ENCODE measurements around the gene CCDC141.
"Not testable (repeated sequence)": the region's sequence is repeated elsewhere in the genome, so short reads cannot be mapped to it uniquely, and the experiment has no call there.

Gene CCDC141, protein sequence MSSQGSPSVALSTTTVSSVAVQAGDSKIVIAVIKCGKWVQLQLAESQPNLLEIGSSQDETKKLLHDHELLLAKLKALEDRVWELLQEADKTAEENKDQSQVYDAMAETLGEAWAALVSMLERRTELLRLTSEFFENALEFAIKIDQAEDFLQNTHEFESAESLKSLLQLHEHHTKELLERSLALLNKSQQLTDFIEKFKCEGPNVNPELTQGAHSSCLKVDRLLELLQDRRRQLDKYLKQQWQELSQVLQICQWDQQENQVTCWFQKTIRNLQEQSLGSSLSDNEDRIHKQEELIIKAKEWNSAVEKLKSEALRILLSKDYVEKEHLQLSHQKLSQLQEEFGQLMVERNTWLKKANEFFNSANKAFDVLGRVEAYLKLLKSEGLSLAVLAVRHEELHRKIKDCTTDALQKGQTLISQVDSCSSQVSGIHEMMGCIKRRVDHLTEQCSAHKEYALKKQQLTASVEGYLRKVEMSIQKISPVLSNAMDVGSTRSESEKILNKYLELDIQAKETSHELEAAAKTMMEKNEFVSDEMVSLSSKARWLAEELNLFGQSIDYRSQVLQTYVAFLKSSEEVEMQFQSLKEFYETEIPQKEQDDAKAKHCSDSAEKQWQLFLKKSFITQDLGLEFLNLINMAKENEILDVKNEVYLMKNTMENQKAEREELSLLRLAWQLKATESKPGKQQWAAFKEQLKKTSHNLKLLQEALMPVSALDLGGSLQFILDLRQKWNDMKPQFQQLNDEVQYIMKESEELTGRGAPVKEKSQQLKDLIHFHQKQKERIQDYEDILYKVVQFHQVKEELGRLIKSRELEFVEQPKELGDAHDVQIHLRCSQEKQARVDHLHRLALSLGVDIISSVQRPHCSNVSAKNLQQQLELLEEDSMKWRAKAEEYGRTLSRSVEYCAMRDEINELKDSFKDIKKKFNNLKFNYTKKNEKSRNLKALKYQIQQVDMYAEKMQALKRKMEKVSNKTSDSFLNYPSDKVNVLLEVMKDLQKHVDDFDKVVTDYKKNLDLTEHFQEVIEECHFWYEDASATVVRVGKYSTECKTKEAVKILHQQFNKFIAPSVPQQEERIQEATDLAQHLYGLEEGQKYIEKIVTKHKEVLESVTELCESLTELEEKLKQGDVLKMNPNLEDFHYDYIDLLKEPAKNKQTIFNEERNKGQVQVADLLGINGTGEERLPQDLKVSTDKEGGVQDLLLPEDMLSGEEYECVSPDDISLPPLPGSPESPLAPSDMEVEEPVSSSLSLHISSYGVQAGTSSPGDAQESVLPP (N-terminal part only)
- total RNA-seq: 0.56 to 46.3 (median 6.9) reads per million in 3 experiments

DNA sequence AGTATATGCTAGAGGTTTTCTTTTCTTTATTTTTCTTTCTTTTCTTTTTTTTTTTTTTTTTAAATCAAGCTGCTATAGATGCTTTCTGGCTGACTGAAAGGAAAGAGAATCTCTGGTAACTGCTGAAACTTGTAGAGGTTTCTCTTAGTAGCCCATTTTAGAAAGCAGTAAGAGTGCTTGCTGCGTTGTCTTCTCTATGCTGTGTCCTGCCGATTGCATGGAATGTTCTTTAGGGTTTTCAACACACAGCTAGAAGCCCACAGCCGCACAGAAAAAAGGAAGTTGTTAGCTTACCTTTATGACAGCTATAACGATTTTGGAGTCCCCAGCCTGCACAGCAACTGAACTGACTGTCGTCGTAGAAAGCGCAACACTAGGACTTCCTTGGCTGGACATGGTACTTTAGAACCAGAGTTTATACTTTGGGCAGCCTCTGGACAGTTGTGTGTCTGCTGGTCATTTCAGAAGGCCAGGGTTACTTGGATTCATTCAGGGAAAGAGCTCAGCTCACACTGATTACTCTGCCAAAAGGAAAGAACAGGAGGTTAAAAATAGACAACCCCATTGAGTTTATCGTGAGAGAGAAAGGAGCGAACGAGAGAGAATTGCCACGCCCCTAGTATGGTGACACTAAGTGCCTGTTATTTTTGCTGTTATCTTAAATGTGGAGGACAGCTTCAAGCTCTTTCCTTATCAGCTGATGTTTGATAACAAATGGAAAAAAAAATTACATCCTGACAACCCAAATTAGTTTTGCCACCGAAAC, at the start of gene CCDC141:
CCDC141 (minus strand) TSS at position 592 of the 766 bp plus-strand sequence; CDS start at position 396, 196 bp downstream.
- DNase-seq: no peak

DNA sequence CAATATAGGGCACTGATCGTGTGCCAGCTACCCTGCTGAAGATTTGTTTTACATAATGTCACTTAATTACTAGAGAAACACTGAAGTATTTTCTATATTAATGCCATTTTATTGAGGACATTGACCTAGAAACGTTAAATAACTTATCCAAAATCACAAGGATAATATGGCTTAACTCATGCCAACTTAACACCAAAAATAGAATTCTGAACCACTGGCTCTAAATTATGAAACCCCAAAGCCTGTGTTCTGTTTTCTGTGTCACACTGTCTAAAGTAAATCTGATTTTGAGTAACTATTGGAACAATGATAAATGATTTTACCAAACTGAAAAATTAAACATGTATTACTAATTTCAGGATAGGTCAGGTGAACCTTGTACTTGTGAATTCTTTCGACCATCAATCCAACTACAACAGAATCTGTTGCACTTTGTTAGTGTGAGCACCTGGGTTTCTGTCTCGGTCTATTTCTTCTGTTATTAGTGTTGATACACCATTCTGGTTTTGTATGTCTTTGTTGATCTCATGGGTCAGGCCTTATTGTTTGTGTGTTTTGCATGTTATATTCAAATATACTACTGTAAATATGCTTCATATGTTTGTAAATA, 48.2 kb upstream of the CCDC141 start:
- DNase-seq: no peak

DNA sequence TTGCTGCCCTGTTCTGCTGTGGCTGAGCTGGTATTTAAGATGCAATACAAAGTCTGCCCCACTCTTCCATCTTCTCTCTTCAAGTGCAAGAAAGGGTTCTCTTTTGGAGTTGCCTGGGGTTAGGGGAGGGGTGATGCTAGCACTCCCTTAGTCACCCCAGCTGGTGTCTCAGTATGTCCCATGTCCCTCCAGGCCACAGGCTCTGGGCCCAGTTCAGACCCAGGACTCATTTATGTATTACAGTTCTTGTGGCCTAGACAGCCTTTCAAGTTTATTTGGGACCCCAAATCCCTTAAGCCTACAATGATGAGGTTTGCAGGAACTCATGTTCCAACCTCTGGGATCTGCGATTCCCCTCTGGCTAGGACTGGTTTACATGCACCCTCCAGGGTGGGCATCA, 47.2 kb upstream of the CCDC141 start:
- DNase-seq: no peak

DNA sequence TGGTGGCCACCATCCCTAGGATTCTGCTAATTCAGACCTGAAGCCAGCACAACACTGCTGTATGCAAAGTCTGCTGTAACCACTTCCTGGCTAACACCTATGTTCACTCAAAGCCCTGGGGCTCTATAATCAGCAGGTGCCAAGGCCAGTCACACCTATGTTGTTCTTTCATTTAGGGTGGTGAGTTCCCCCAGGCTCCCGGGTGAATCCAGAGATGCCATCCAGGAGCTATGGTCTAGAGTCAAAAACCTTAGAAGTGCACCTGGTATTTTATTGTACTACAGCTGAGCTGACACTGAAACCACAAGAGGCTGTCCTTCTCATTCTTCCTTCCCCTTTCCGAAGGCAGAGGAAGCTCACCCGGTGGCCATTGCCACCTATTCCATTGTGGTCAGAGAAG, 46.2 kb upstream of the CCDC141 start:
- DNase-seq: no peak

DNA sequence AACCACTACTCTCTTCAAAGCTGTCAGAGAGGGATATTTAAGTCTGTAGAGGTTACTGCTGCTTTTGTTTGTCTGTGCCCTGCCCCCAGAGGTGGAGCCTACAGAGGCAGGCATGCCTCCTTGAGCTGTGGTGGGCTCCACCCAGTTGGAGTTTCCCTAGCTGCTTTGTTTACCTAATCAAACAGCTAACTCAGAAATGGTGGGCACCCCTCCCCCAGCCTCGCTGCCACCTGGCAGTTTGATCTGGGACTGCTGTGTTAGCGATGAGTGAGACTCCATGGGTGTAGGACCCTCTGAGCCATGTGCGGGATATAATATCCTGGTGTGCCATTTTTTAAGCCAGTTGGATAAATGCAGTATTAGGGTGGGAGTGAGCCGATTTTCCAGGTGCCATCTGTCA, 43.0 kb upstream of the CCDC141 start:
- DNase-seq: not testable (repeated sequence)

DNA sequence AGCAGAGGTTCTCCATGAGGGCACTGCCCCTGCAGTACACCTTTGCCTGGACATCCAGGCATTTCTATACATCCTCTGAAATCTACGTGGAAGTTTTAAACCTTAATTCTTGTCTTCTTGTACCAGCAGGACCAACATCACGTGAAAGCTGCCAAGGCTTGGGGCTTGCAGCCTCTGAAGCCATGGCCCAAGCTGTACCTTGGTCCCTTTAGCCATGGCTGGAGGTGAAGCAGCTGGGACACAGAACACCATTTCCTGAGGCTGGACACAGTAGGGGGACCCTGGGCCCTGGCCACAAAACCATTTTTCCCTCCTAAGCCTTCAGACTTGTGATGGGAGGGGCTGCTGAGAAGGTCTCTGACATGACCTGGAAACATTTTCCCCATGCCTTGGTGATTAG, 32.8 kb upstream of the CCDC141 start:
- no peak for DNase-seq

DNA sequence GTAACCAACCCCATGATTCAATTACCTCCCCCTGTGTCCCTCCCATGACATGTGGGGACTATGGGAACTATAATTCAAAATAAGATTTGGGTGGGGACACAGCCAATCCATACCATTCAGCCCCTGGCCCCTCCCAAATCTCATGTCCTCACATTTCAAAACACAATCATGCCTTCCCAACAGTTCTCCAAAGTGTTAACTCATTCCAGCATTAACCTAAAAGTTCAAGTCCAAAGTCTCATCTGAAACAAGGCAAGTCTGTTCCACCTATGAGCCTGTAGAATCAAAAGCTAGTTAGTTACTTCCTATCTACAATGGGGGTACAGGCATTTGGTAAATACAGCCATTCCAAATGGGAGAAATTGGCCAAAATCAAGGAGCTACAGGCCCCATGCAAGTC, 32.0 kb upstream of the CCDC141 start:
- DNase-seq: no peak

DNA sequence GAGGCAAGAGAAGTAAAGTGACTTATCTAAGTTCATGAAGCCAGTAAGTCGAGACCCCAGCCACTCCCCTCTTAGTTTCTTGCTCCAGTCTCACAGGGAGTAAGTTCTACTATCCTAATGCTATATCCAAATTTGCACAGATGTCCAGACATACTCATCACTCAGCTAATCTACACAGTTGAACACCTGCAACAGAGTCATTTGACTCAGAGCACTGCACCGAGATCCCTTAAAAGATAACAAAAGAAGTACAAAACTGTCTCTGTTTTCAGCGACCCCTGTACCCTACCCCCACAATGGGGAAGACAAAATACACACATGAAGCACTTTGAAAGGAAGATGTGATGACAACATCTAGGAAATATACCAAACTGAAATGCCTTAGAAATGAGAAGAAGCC, 22.6 kb upstream of the CCDC141 start:
- no peak for DNase-seq

DNA sequence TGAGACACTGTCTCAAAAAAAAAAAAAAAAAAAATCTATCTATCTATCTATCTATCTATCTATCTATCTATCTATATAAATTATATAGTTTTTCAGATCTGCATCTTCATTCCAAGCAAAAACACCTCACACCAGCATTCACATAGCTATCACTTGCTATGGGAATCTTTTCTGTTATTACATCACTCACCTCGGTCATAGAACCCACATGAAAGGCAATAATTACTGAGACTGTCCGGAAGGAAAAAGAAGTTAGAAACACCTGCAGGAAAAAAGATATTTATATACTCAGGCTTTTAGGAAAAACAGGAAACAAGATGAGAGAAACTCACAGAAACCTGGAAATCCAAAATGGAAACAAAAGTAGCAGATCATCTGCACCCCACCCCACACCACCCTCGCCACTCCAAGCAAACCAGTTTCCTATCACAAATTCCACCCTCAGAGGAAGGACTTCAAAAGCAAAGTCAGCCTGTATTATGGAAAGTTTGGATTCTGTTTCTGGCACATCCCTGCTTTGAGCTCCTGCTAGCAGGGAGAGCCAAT, 21.9 kb upstream of the CCDC141 start:
- DNase-seq: no peak

DNA sequence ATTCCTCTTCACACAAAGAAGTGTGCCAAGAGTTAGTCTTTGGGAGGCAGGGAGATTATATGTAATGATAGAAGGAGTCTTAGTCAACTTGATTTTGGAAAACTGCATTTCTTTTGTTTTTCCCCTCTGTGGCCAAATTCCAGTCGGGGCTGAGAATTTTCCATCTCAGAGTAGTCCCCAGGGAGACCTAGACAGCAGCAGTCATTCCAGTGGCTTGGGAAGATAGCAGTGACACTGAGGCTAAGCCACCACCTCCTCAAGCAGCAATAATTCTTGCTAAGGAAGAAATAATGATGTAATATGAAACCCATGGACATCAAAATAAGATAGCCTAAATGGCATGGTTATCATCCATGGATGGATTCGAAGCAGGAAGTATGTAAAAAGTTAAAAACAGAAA, 21.0 kb upstream of the CCDC141 start:
- DNase-seq: no peak

DNA sequence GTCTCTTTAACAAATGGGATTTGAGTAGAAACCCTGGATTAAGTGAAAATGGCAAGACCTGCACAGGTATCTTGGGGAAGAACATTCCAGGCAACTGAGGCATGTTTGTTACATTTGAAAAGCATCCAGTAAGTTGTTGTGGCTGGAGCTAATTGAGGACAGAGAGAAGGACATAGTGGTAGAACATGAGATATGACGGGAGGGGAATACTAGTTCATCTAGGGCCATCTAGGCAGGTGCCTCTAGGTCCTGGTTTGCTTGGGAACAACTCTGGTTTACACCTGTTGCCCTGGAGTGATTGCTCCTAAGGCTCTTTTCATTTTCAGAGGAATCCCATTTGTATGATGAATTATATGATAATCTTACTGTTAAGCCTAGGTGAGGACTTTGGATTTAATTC, 19.7 kb upstream of the CCDC141 start:
- DNase-seq: no peak

DNA sequence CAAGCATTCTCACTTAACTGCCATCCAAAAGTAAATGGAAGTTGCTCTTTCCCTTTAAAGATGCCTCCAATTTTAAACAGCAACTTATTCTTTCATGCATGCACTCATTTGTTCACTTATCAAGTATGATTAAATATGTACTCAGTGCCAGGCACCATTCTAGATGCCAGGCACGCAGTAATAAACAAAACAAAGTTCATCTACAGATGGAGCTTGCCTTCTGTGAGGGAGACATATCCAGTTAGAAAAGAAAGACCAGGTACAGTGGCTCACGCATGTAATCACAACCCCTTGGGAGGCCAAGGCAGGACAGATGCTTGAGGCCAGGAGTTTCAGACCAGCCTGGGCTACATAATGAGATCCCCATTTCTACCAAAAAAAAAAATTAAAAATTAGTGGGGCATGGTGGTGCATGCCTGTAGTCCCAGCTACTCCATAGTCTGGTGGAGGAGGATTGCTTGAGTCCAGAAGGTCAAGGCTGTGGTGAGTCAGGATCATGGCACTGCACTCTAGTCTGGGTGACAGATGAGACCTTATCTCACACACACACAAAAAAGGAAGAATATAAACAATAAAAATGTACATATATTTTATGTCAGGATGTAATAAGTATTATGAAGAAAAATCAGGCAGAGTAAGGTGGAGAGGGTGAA, 19.2 kb upstream of the CCDC141 start:
- no peak for DNase-seq

DNA sequence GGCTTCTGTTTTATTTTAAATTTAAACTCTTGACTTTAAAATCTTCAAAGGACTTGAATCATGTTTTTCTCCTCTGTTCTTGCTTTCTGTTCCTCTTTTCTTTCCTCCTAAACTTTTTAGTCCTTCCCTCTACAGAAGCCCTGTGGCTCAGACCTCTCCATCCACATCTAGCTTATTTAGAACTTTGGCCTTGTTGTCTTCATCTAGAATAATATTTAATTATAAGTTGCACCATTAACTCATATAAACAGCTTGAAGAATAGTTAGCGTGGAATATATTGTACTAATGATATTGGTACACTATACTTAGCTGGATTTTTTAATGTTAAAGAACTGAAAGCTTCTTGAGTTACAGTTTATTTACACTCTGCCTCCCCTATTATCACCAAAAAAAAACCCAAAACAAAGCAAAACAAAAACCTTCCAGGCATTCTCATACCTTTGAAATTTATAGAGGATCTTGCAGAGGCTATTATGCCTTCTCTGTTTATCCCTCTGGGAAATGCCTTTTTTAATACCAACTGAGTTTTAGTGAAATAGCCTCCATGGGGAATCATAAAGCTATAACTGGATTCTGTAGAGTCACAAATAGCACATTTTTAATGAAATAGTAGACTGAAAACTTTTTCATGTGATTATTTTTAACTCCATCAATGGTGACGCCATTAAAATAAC, 9.2 kb upstream of the CCDC141 start:
- DNase-seq: no peak

DNA sequence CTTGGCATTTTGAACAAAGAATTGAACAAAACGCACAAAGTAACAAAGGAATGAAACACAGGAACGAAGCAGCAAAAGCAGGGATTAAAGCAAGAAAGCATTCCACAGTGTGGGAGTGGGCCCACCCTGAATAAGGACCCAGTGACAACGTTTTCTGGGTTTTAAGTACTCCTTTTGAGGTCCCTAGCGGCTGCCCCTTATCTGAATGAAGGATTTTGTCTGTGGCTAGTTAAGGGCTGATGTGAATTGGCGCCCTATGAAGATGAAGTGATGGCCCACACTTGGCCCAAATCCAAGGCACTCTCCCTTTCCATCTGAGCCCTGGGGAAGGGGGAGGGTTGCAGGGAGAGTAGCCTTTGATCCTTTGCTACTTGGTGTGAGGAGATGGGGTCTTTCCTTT, 7.8 kb upstream of the CCDC141 start:
- no peak for DNase-seq

DNA sequence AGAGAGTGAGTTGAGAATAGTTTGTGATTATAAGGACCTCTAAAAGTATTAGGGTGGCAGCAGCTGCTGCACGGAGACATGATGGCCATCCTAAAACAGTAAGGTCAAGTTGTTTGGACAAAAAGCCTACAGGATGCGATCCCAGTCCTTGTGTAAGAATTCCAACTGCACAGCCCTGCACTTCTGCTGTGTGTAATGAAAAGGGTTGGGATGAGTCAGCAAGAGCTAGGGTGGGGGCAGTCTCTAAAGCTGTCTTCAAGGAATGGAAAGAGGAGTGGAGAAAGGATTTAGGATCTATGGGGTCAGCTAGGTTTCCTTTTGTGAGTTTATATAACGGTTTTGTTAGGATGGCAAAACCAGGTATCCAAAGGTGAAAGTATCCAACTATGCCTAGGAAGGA, 3.6 kb upstream of the CCDC141 start:
- DNase-seq: not testable (repeated sequence)

DNA sequence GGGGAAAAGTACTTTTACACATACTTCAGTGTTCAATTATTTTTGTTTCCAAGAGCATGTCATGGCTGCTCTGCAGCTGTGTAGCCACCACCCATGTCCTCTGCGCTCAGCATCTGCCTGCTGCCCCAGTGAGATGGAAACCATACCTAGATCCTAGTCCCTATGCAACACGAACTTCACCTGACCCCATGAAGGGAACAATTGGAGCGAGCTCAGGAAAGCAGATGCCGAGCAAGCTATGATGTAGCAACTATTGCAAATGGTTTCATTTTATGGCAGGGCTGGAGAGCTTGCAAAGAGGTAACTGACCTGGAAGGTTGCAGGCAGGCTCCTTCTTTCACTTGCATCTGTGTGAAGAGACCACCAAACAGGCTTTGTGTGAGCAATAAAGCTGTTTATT, 1.3 kb upstream of the CCDC141 start:
- no peak for DNase-seq

DNA sequence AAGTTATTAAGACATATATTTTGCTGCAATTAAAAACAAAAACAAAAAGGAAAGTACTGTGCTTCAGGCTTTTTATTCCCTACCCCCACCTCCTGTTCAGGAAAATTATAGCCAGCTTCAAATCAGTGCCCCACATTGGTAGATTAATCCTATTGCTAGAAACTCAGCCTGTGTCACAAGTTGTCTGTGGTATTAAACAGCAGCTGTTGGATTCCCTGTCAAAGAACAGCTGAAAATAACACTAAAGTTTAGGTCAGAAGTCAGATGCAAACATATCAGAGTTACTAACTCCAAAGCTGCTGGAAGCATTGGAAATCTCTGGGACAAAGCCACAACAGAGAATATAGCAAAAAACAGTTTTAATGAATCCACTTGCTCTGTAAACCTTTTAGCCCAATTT, 818 bp upstream of the CCDC141 start:
- DNase-seq: no peak

DNA sequence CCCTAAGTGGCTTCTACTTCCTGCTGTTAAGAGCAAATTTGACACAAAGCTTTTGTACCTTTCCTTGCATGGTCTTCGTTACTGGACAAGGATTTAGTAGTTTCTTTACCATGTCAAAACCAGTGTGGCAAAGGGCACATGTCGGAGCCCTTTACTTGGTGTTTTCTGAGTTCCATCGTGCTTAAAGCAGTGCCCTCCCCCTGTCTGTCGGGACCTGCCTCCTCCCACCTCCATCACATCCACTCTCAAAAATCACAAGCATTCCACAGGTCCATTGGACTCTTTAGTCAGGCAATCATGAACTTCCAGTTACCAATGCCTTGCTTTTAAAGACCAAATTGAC, 763 bp downstream of the CCDC141 start:
- DNase-seq: no peak

DNA sequence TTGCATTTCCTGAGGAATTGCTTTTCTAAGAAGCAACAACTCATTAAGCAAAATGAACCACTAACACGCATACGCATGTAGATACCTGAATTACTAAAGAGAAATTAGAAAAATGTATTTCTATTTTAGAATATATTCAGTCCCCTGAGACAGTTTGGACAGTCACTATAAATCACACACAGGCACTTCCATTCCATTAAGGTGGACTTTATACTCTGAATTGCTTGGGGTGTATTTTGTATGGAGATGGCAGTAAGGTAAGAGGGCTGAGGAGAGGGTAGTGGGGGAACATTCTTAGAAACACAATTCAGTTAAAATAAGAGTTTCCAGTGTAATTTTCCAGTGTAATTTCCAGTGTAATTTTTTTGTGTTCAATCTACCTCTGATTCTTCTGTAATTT, 1.8 kb downstream of the CCDC141 start:
- DNase-seq: no peak

DNA sequence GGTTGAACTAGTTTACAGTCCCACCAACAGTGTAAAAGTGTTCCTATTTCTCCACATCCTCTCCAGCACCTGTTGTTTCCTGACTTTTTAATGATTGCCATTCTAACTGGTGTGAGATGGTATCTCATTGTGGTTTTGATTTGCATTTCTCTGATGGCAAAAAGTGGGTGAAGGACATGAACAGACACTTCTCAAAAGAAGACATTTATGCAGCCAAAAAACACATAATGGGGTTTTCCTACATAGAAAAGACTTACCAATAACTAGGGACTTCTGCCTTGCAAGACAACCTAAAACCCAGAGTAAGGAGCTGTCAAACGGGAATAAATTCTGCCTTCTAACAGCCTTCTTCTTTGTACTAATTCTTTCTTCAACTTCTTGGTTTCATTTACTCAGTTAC, 4.3 kb downstream of the CCDC141 start:
- DNase-seq: not testable (repeated sequence)

DNA sequence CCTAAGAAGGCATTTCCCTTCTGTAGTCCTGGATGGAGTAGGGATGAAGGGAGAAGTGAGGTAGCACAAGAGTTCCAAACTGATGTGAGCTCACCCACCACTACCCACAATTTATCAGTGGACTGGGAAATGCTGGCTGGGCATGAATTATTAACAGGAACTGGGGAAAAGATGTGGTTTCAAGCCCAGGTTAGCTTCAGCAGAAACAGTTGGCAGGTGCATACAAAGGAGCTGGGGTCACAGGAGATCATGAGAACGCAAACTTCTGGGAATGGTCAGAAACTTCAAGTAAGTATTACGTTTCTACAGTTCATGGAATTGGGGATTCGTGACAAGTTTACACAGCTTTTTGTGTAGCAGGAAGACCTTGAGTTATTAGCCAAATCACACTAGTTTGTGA, 5.4 kb downstream of the CCDC141 start:
- DNase-seq: no peak
